DND-41 (cell line): ENCODE measurements around the gene GIPC3.

Experiments
- ATAC-seq: fragments of 200-7000 bp; cut with Tn5 transposase; 3 replicates; pipeline ENCODE4 v1.9.1; 2021; ENCODE audit warnings: low read depth; ENCODE audit not compliant: insufficient read depth
- DNase-seq: peaks from one replicate; pipeline ENCODE4 v3.0.0-alpha.2; 2020
- H2AFZ ChIP-seq: 2 replicates; pipeline ENCODE4 v1.6.0; 2012; ENCODE audit warnings: low read depth, low read length
- H3K27ac ChIP-seq: 2 replicates; pipeline ENCODE4 v1.5.1; 2012; ENCODE audit warnings: low read length, inconsistent platforms
- H3K27me3 ChIP-seq: fragments of 200-600 bp; sonication (generic); 2 replicates; pipeline ENCODE4 v1.6.0; 2012; ENCODE audit warnings: low read length, mild to moderate bottlenecking, inconsistent platforms; ENCODE audit not compliant: insufficient read depth, poor library complexity
- H3K36me3 ChIP-seq: 2 replicates; pipeline ENCODE4 v1.5.1; 2012; ENCODE audit warnings: low read length, inconsistent platforms; ENCODE audit not compliant: insufficient read depth
- H3K4me1 ChIP-seq: 2 replicates; pipeline ENCODE4 v1.5.1; 2012; ENCODE audit warnings: mild to moderate bottlenecking, low read length; ENCODE audit not compliant: insufficient read depth
- H3K4me2 ChIP-seq: 2 replicates; pipeline ENCODE4 v1.6.0; 2012; ENCODE audit warnings: mild to moderate bottlenecking, moderate library complexity, low read length, inconsistent platforms; ENCODE audit not compliant: insufficient read depth
- H3K4me3 ChIP-seq, 2 experiments: fragments of 200-600 bp in 1 of 2; shearing (Covaris generic) in 1 of 2; 2 replicates each; pipeline ENCODE4 v1.5.1; 2012 to 2016; ENCODE audit warnings: inconsistent platforms in 2 of 2, low read length in 2 of 2, mild to moderate bottlenecking in 2 of 2, low read depth in 1 of 2, moderate library complexity in 1 of 2
- H3K79me2 ChIP-seq: 2 replicates; pipeline ENCODE4 v1.6.0; 2012; ENCODE audit warnings: low read length, inconsistent platforms; ENCODE audit not compliant: insufficient read depth
- H3K9ac ChIP-seq: 2 replicates; pipeline ENCODE4 v1.6.0; 2012; ENCODE audit warnings: low read depth, mild to moderate bottlenecking, inconsistent platforms, low read length, moderate library complexity
- H3K9me3 ChIP-seq: 2 replicates; pipeline ENCODE4 v1.5.1; 2012; ENCODE audit warnings: low read length, moderate library complexity, mild to moderate bottlenecking, inconsistent platforms; ENCODE audit not compliant: insufficient read depth, severe bottlenecking
- H4K20me1 ChIP-seq: 2 replicates; pipeline ENCODE4 v1.6.0; 2012; ENCODE audit warnings: low read length; ENCODE audit not compliant: insufficient read depth
- TF ChIP-seq, protein P1 (sequence below): IDR thresholded peaks from 2 replicates; pipeline ENCODE4 v1.5.1; 2012; ENCODE audit warnings: borderline replicate concordance, low read length, moderate library complexity, mild to moderate bottlenecking; ENCODE audit not compliant: poor library complexity, severe bottlenecking; ENCODE audit errors: extremely low read depth

Gene GIPC3

DNA sequence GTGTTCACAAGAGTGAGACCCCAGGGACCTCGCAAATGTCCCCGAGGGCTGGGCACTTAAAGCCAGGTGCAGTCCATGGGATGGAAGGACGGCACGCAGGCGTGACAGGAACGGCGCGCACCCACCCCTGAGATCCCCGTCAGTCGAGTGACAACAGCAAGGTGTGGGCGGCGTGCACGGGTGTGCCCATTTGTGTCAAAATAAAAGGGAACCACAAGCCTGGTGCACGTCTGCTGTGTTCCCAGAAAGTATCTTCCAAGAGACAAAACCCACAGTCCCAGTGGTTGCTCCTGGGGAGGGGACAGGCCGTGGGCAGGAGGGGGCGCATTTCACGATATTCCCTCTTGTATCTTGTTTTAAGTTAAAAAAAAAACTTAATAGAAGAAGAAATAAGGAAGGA lies 57.0 kb downstream of the GIPC3 start:
- H3K4me3 ChIP-seq = no peak overlapping the region
- no peaks in the 10 kb centered on the region for H3K79me2 ChIP-seq
- H2AFZ ChIP-seq = no peak overlapping the region
- no peak for ATAC-seq
- TF ChIP-seq, protein P1, sequence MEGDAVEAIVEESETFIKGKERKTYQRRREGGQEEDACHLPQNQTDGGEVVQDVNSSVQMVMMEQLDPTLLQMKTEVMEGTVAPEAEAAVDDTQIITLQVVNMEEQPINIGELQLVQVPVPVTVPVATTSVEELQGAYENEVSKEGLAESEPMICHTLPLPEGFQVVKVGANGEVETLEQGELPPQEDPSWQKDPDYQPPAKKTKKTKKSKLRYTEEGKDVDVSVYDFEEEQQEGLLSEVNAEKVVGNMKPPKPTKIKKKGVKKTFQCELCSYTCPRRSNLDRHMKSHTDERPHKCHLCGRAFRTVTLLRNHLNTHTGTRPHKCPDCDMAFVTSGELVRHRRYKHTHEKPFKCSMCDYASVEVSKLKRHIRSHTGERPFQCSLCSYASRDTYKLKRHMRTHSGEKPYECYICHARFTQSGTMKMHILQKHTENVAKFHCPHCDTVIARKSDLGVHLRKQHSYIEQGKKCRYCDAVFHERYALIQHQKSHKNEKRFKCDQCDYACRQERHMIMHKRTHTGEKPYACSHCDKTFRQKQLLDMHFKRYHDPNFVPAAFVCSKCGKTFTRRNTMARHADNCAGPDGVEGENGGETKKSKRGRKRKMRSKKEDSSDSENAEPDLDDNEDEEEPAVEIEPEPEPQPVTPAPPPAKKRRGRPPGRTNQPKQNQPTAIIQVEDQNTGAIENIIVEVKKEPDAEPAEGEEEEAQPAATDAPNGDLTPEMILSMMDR = no peak
- H4K20me1 ChIP-seq = no peaks in the 10 kb centered on the region; the same call in 1 of the 2 replicates
- no peak overlapping the region for H3K27ac ChIP-seq
- peaks cover 43% of the 10 kb centered on the region for H3K36me3 ChIP-seq
- H3K4me1 ChIP-seq = no peaks in the 10 kb centered on the region
- H3K9me3 ChIP-seq = no peaks in the 10 kb centered on the region
- no peak for DNase-seq
- H3K9ac ChIP-seq = no peak overlapping the region
- no peak overlapping the region for H3K4me2 ChIP-seq
- no peaks in the 10 kb centered on the region for H3K27me3 ChIP-seq
